NCI-H1930 (cell line): ENCODE data around the gene QSOX1.

ENCODE experiments used
- DNase-seq, 2 experiments: peaks; one replicate each; lab custom pipeline; 2025; lab: John Stamatoyannopoulos, UW

Gene QSOX1

DNA sequence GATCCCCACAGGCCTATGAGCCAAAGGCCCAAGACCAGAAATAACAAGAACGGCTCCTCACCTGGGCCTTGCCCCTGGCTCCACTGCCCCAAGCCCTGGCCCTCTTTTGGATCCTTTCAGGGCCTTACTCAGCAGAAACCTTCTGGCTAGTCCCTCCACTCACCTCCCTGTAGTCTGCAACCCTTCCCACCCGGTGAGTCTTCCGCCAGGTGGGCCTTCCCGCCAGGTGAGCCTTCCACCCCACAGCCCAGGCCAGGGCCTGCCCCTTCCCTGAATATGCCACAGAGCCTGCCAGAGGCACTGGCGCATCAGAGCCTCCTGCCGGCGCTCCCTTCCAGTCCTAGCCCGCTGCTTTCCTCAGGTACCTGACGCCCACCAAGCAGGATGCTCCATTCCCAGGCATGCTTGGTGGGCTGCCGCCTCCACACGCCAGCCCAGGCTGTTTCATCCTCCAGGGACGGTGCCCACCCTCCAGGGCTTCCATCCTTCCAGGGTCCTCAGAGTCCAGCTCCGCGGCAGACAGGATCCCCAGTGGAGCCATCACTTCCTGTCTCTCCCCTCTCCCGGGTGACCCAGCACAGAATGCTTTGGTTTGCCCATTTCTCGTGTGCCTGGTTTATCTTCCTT lies 96.3 kb downstream of the QSOX1 start:
- DNase-seq, result no peak

DNA sequence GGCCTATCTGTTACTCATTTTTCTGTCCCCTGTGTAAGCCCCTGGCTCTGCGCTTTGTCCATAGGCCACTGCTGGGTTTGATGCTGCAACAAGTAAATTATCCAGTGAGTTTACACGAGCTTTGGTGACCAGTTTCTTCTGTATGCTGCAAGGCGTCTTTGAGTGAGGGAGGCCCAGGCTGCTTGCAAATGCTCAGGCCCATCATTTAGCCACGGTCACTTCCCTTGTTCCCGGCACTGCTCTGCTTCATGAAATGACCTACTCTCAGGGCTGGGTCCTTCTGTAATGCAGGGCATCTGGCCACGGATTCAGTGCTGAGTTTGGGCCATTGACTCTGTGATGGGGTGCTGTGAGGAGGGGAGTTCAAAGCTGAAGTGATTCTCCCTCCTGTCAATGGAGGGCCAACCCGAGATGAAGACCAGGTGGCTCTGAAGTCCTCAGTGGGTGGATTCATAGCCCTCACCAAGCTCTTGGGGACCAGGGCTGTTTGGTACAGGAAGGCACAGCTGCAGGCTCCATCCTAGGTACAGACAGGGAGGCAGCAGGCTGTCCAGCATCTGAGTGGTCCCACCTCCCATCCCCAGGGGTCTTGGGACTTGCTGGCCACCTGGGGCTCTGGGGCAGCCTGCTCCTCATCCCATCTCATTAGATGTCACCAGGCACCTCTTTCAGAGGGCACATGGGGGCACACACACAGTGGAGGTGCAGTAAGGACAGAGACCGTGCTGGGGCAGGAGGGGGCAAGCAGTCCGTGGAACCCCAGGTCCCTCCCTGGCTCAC lies 97.0 kb downstream of the QSOX1 start:
- no peak for DNase-seq

GRCh38 chr1:180252638-180253536 lies 98.2 kb downstream of the QSOX1 start:
- DNase-seq, result peak in 1 of 2 experiments; percentile 23
